ENCODE results near the gene CDX1.

DNA sequence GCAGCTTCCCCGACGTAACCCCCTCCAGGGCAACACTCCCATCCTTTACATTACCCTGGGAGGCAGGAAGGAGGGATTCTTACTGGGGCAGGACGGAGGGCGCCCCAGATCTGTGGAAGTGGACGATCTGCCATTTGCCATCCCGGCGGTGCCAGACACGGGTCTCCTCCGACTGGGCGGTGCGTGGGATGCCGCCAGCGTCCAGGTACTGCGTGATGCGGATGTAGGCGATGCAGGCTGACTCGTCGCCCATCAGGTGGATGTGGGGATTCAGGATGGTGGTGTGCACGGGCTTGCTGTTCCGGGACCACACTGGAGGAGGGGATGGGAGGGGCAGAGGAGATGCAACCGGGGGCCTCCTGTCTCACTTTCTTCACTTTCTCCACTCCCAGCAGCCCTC, 56.3 kb downstream of the CDX1 start:
- TF ChIP-seq YY1 (IDR thresholded peaks at IDR 0.05; ENCODE audit: insufficient read depth, insufficient read length) (no peak), SUZ12 (IDR thresholded peaks at IDR 0.05; ENCODE audit: extremely low read depth, insufficient read depth, insufficient read length) (no peak)

All from NT2/D1 (cell line).